HL-60 (cell line): ENCODE data around the gene POLN.

ENCODE experiments used
- DNase-seq, 2 experiments: peaks; one replicate each; pipeline ENCODE4 v3.0.0-alpha.2; 2010 to 2020; ENCODE audit warnings: low read depth in 1 of 2, low spot score in 1 of 2
- H3K27ac ChIP-seq: fragments of 250-450 bp; sonication (Bioruptor Pico); replicated peaks from 2 replicates; pipeline ENCODE4 v1.5.1; 2020; ENCODE audit warnings: mild to moderate bottlenecking, moderate library complexity
- H3K27me3 ChIP-seq: fragments of 250-450 bp; sonication (Bioruptor Pico); 2 replicates; pipeline ENCODE4 v1.5.1; 2021; ENCODE audit warnings: mild to moderate bottlenecking, moderate library complexity; ENCODE audit not compliant: insufficient read depth, poor library complexity, severe bottlenecking
- H3K4me3 ChIP-seq: replicated peaks from 2 replicates; pipeline ENCODE4 v1.5.1; 2011; ENCODE audit warnings: mild to moderate bottlenecking, control low read depth, low read length; ENCODE audit not compliant: insufficient read depth
- GABPA ChIP-seq: IDR thresholded peaks from 2 replicates; pipeline ENCODE4 v1.6.1; 2012; ENCODE audit warnings: low read depth
- POLR2AphosphoS5 ChIP-seq: IDR thresholded peaks from 2 replicates; pipeline ENCODE4 v1.6.1; 2012; ENCODE audit warnings: low read depth
- REST ChIP-seq: IDR thresholded peaks from 2 replicates; pipeline ENCODE4 v1.6.1; 2012; ENCODE audit warnings: low read depth; ENCODE audit not compliant: insufficient replicate concordance
- SPI1 ChIP-seq: IDR thresholded peaks from 2 replicates; pipeline ENCODE4 v1.6.1; 2012; ENCODE audit warnings: low read depth, mild to moderate bottlenecking, borderline replicate concordance
- TF ChIP-seq, protein P1 (sequence below): IDR thresholded peaks from one replicate; pipeline ENCODE4 v1.5.1; 2011; ENCODE audit warnings: low read length, control low read depth, inconsistent platforms; ENCODE audit not compliant: insufficient read depth

Gene POLN

GRCh38 chr4:2079926-2080325 is 162.0 kb downstream of the POLN start:
- no peak for TF ChIP-seq REST
- TF ChIP-seq POLR2AphosphoS5, result no peak
- no peak for TF ChIP-seq SPI1
- no peak for TF ChIP-seq GABPA
- TF ChIP-seq, protein P1, sequence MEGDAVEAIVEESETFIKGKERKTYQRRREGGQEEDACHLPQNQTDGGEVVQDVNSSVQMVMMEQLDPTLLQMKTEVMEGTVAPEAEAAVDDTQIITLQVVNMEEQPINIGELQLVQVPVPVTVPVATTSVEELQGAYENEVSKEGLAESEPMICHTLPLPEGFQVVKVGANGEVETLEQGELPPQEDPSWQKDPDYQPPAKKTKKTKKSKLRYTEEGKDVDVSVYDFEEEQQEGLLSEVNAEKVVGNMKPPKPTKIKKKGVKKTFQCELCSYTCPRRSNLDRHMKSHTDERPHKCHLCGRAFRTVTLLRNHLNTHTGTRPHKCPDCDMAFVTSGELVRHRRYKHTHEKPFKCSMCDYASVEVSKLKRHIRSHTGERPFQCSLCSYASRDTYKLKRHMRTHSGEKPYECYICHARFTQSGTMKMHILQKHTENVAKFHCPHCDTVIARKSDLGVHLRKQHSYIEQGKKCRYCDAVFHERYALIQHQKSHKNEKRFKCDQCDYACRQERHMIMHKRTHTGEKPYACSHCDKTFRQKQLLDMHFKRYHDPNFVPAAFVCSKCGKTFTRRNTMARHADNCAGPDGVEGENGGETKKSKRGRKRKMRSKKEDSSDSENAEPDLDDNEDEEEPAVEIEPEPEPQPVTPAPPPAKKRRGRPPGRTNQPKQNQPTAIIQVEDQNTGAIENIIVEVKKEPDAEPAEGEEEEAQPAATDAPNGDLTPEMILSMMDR, result no peak
- H3K27ac ChIP-seq, result no peak overlapping the region
- H3K27me3 ChIP-seq, result no peaks in the 10 kb centered on the region

DNA sequence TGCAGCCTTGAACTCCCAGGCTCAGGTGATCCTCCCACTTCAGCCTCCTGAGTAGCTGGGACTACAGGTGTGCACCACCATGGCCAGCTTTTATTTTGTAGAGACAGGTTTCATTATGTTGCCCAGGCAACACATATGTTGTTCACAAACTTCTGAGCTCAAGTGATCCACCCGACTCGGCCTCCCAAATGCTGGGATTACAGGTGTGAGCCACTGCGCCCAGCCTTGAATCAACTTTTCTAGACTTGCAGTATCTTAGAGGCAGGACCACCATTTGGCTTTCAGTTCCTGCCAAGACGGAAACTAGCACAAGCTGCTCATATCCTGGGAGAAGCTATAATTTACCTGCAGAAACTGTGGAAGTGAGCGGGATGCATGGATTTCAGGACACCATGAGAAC is 162.9 kb downstream of the POLN start:
- no peak overlapping the region for H3K4me3 ChIP-seq
- H3K27me3 ChIP-seq, result no peaks in the 10 kb centered on the region
- DNase-seq, result no peak
- H3K27ac ChIP-seq, result no peak overlapping the region
- TF ChIP-seq SPI1, result no peak
- TF ChIP-seq, protein P1, result no peak
- TF ChIP-seq GABPA, result no peak
- no peak for TF ChIP-seq REST
- no peak for TF ChIP-seq POLR2AphosphoS5

More at GRCh38 chr4:2079926-2080325, 162.0 kb downstream of the POLN start:
- H3K4me3 ChIP-seq, result no peak overlapping the region
- DNase-seq, result no peak

GRCh38 chr4:2078584-2078983 is 163.3 kb downstream of the POLN start:
- no peak for DNase-seq
- Histone ChIP-seq H3K27me3 (no peaks in the 10 kb centered on the region), H3K4me3 (no peak overlapping the region), H3K27ac (no peak overlapping the region)
- no peak for TF ChIP-seq SPI1

- no peak for DNase-seq
- H3K4me3 ChIP-seq, result no peak overlapping the region
- no peaks in the 10 kb centered on the region for H3K27me3 ChIP-seq
- H3K27ac ChIP-seq, result no peak overlapping the region
- TF ChIP-seq SPI1 (no peak), REST (no peak)
- TF ChIP-seq, protein P1, result no peak
Measured at GRCh38 chr4:2077537-2078460, 164.1 kb downstream of the POLN start.
